Cardiac muscle cell (in vitro differentiated cells and primary cell): ENCODE data around the gene P3H3. TPM values are rescaled to one million over a fixed set of nuclear protein-coding genes. Genes with fewer than 3 reads are reported as not detected.

Experiments used
- DNase-seq, 2 donors: peaks; one replicate each; pipeline versions ENCODE4 v3.0.0 to v3.0.0-alpha.2; 2010 to 2017; ENCODE audit warnings: low read depth in 1 of 2, low spot score in 1 of 2
- H3K27ac ChIP-seq: fragments of 200-600 bp; sonication (generic); 2 replicates; pipeline ENCODE4 v1.5.1; 2016
- H3K27me3 ChIP-seq: fragments of 200-600 bp; sonication (generic); 2 replicates; pipeline ENCODE4 v1.6.0; 2016; ENCODE audit warnings: control low read depth
- H3K36me3 ChIP-seq: fragments of 200-600 bp; sonication (generic); 2 replicates; pipeline ENCODE4 v1.5.1; 2016; ENCODE audit warnings: control low read depth
- H3K4me1 ChIP-seq: fragments of 200-600 bp; sonication (generic); 2 replicates; pipeline ENCODE4 v1.8.1; 2017; ENCODE audit warnings: low read depth, mild to moderate bottlenecking, mixed run types
- H3K4me3 ChIP-seq: fragments of 200-600 bp; sonication (generic); 2 replicates; pipeline ENCODE4 v1.5.1; 2016; ENCODE audit warnings: mild to moderate bottlenecking
- H3K9me3 ChIP-seq: fragments of 200-600 bp; sonication (generic); 2 replicates; pipeline ENCODE4 v1.5.1; 2017; ENCODE audit warnings: low read depth, mild to moderate bottlenecking, control low read depth
- polyA plus RNA-seq: library from polyadenylated mRNA; unstranded; fragments of >200 nt; fragmentation: Nextera tagmentation; extraction: Ambion mirVana; gene quantifications from 2 replicates; pipeline ENCODE4 v1.2.1, GENCODE V29; 2016
- total RNA-seq: library from RNA; depleted of rRNA; stranded (reverse); fragments of >200 nt; gene quantifications from 2 replicates; pipeline ENCODE4 v1.2.3, GENCODE V29; 2016
- TF ChIP-seq, protein P1 (sequence below): IDR thresholded peaks from 2 replicates; pipeline ENCODE4 v1.5.1; 2012; ENCODE audit warnings: low read depth, mild to moderate bottlenecking, low read length

P3H3 gene
- total and polyA plus RNA-seq, 2 experiments from 2014 or later: 18.2 to 19.7 TPM

DNA sequence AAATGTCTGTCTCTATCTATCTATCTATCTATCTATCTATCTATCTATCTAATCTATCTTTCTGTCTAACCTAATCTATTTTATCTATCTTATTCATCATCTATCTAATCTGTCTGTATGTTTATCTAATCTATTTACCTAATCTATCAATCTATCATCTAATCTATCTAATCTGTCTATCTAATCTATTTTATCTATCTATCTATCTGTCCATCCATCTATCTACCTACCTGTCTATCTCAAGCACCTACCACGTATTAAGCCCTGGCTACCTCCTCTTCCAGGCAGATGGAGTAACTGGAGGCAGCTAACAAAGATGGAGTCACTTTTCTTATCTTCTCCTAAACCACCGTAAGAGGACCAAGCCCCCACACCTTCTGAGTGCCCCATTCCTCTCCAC, 33.1 kb upstream of the P3H3 start:
- no peak for DNase-seq
- no peak overlapping the region for H3K4me3 ChIP-seq
- H3K4me1 ChIP-seq: peaks cover 21% of the 10 kb centered on the region
- H3K9me3 ChIP-seq: no peaks in the 10 kb centered on the region
- H3K27me3 ChIP-seq: no peaks in the 10 kb centered on the region
- H3K27ac ChIP-seq: no peak overlapping the region
- TF ChIP-seq, protein P1, sequence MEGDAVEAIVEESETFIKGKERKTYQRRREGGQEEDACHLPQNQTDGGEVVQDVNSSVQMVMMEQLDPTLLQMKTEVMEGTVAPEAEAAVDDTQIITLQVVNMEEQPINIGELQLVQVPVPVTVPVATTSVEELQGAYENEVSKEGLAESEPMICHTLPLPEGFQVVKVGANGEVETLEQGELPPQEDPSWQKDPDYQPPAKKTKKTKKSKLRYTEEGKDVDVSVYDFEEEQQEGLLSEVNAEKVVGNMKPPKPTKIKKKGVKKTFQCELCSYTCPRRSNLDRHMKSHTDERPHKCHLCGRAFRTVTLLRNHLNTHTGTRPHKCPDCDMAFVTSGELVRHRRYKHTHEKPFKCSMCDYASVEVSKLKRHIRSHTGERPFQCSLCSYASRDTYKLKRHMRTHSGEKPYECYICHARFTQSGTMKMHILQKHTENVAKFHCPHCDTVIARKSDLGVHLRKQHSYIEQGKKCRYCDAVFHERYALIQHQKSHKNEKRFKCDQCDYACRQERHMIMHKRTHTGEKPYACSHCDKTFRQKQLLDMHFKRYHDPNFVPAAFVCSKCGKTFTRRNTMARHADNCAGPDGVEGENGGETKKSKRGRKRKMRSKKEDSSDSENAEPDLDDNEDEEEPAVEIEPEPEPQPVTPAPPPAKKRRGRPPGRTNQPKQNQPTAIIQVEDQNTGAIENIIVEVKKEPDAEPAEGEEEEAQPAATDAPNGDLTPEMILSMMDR: no peak
- H3K36me3 ChIP-seq: no peaks in the 10 kb centered on the region

DNA sequence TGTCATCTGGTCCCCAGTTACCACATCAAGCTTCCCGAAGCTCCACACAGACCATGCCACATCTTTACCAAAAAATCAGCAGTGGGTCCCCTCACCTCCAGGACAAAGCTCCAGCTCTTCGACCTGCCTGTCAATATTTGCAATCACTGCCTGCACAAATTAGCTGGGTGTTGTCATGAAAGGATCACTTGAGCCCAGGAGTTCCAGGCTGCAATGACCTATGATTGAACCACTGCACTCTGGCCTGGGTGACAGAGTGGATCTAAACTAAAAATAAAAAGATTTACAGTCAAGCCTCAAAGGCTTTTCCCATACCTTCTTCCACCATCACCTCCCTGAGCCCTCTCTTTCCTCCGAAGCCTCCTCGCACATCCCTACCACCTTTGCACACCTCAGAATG, 31.6 kb upstream of the P3H3 start:
- H3K9me3 ChIP-seq: no peaks in the 10 kb centered on the region
- no peak overlapping the region for H3K4me3 ChIP-seq
- H3K27ac ChIP-seq: no peak overlapping the region
- H3K4me1 ChIP-seq: peaks cover 21% of the 10 kb centered on the region
- TF ChIP-seq, protein P1: no peak
- no peaks in the 10 kb centered on the region for H3K27me3 ChIP-seq
- DNase-seq: no peak
- no peaks in the 10 kb centered on the region for H3K36me3 ChIP-seq

DNA sequence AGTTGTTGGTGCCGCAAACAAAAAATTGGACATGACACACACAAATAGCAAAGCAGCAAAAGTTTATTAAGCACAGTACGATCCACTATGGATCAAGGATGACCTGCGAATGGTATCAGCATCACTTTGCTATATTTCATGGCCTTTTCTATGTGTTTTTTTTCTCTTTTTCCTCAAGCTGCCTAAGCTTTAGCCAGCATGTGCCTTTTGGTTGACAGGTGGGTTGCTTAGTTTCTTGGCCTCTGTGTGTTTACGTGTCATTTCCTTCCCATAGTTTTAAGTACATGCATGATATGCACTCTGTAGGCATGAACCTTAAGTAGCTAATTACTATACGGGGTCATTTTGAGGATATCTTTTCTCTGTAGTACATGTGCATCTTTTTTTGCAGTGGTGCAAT, 29.1 kb upstream of the P3H3 start:
- no peaks in the 10 kb centered on the region for H3K9me3 ChIP-seq
- no peak overlapping the region for H3K27ac ChIP-seq
- TF ChIP-seq, protein P1: no peak
- H3K4me1 ChIP-seq: peaks cover 13% of the 10 kb centered on the region
- DNase-seq: no peak
- no peaks in the 10 kb centered on the region for H3K27me3 ChIP-seq
- no peak overlapping the region for H3K4me3 ChIP-seq
- H3K36me3 ChIP-seq: no peaks in the 10 kb centered on the region

DNA sequence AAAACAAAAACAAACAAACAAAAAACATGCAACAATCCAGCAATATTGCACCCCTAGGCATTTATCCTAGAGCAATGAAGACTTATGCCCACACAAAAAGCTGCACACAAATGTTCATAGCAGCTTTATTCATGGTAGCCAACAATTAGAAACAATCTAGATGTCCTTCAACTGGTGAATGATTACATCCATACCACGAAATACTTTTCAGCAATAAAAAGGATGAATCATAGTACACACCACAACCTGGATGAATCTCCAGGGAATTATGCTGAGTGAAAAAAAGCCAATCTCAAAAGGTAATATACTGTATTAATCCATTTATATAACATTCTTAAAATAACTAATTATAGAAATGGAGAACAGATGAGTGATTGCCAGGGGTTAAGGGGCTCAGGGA, 21.0 kb upstream of the P3H3 start:
- Histone ChIP-seq H3K36me3 (no peaks in the 10 kb centered on the region), H3K4me1 (no peaks in the 10 kb centered on the region), H3K27me3 (no peaks in the 10 kb centered on the region), H3K27ac (no peak overlapping the region), H3K4me3 (no peak overlapping the region), H3K9me3 (no peaks in the 10 kb centered on the region)
- no peak for DNase-seq
- TF ChIP-seq, protein P1: no peak

DNA sequence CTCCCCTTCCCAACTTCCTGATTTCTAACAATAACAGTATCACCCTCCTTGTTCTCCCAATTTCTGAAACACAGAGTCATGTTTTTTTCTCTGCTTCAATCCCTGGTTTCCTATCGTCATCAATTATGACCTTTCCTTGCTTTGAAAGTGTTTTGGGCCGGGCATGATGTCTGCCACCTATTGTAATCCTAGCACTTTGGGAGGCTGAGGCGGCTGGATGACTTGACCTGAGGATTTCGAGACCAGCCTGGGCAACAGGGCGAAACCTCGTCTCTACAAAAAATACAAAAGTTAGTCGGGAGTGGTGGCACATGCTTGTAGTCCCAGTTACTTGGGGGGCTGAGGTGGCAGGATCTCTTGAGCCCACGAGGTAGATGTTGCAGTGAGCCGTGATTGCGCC, 19.2 kb upstream of the P3H3 start:
- no peak overlapping the region for H3K4me3 ChIP-seq
- H3K4me1 ChIP-seq: no peaks in the 10 kb centered on the region
- no peaks in the 10 kb centered on the region for H3K36me3 ChIP-seq
- no peaks in the 10 kb centered on the region for H3K27me3 ChIP-seq
- no peaks in the 10 kb centered on the region for H3K9me3 ChIP-seq
- no peak overlapping the region for H3K27ac ChIP-seq
- TF ChIP-seq, protein P1: no peak
- no peak for DNase-seq

DNA sequence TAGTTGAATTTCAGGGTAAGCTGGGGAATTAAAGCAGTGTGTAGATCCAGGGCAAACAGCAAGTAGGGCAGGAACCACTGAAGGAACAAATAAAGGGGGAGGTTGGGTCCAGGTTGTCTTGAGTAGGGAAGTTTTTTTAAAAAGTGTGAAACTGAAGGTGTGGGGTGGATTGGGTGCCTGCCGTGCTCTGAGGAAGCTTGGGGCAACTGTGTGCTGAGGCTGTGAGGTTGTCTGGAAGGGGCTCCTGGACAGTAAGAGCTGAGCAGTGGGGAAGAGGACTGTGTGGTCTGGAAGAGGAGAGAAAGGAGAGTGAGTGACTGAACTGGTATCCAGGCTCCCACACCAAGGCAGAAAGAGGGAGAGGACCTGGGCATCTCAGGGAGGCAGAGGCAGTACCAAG, 17.4 kb upstream of the P3H3 start:
- no peak for DNase-seq
- H3K4me3 ChIP-seq: no peak overlapping the region
- no peaks in the 10 kb centered on the region for H3K27me3 ChIP-seq
- H3K9me3 ChIP-seq: no peaks in the 10 kb centered on the region
- no peaks in the 10 kb centered on the region for H3K36me3 ChIP-seq
- H3K27ac ChIP-seq: no peak overlapping the region
- H3K4me1 ChIP-seq: no peaks in the 10 kb centered on the region
- TF ChIP-seq, protein P1: no peak
